ENCODE measurements around the gene AP4E1. TPM values are rescaled to one million over a fixed set of nuclear protein-coding genes. Genes with fewer than 3 reads are reported as not detected.
"Not testable (repeated sequence)": the region's sequence is repeated elsewhere in the genome, so short reads cannot be mapped to it uniquely, and the experiment has no call there.

AP4E1 gene
- total RNA-seq, 8 experiments from 2014 or later = 4.2 to 16.0 (median 8.9) TPM

- WGBS, 10 experiments = 78 to 100% (median 91%) methylated on average over 1 to 4 of the region's 4 CpGs
- Histone ChIP-seq H3K27ac (no peak overlapping the region), H3K4me3 (no peak overlapping the region), H3K4me1 (replicated peaks in 1 of 2) (peaks cover 0 to 3% of the 10 kb centered on the region in 2 donors)
- in situ Hi-C loops (cut with MboI; ENCODE audit: low pct_unique_long_range_greater_than_20kb in 2 of 9, low sequenced_read_pairs in 9 of 9, unreplicated experiment in 9 of 9) = no loop called here
- no peak for ATAC-seq (replicated peaks in 6 of 8)
These were observed 98.7 kb downstream of the AP4E1 start for GRCh38 chr15:51007131-51007666.

GRCh38 chr15:51011212-51011611, 102.7 kb downstream of the AP4E1 start:
- 17 to 100% (median 71%) methylated on average over 1 of the region's 1 CpG; no CpG with 5 or more reads in 4 of the 10 experiments for WGBS, 10 experiments
- H3K27ac ChIP-seq = no peak overlapping the region
- in situ Hi-C loops (cut with MboI; ENCODE audit: low pct_unique_long_range_greater_than_20kb in 2 of 9, low sequenced_read_pairs in 9 of 9, unreplicated experiment in 9 of 9) = no loop called here
- no peaks in the 10 kb centered on the region for H3K4me1 ChIP-seq (replicated peaks in 1 of 2)
- H3K4me3 ChIP-seq = no peak overlapping the region
- no peak for ATAC-seq (replicated peaks in 6 of 8)

GRCh38 chr15:51016615-51017014, 108.1 kb downstream of the AP4E1 start:
- in situ Hi-C loops (cut with MboI; ENCODE audit: low pct_unique_long_range_greater_than_20kb in 2 of 9, low sequenced_read_pairs in 9 of 9, unreplicated experiment in 9 of 9) = no loop called here
- H3K4me1 ChIP-seq (replicated peaks in 1 of 2) = no peaks in the 10 kb centered on the region
- no peak overlapping the region for H3K4me3 ChIP-seq
- no peak for ATAC-seq (replicated peaks in 6 of 8)
- H3K27ac ChIP-seq = no peak overlapping the region
- WGBS, 10 experiments = 44 to 100% (median 100%) methylated on average over 1 of the region's 1 CpG; no CpG with 5 or more reads in 3 of the 10 experiments

- ATAC-seq (replicated peaks in 6 of 8) = no peak
These were observed 113.7 kb downstream of the AP4E1 start for GRCh38 chr15:51022206-51022605.

GRCh38 chr15:51023499-51023898, 115.0 kb downstream of the AP4E1 start:
- 67 to 80% methylated on average over 1 of the region's 1 CpG; no CpG with 5 or more reads in 8 of the 10 experiments for WGBS, 10 experiments
- in situ Hi-C loops (cut with MboI; ENCODE audit: low pct_unique_long_range_greater_than_20kb in 2 of 9, low sequenced_read_pairs in 9 of 9, unreplicated experiment in 9 of 9) = no loop called here
- H3K4me3 ChIP-seq = no peak overlapping the region
- no peaks in the 10 kb centered on the region for H3K4me1 ChIP-seq (replicated peaks in 1 of 2)
- H3K27ac ChIP-seq = no peak overlapping the region
- no peak for ATAC-seq (replicated peaks in 6 of 8)

More at GRCh38 chr15:51022206-51022605, 113.7 kb downstream of the AP4E1 start:
- in situ Hi-C loops (cut with MboI; ENCODE audit: low pct_unique_long_range_greater_than_20kb in 2 of 9, low sequenced_read_pairs in 9 of 9, unreplicated experiment in 9 of 9) = no loop called here
- Histone ChIP-seq H3K4me1 (replicated peaks in 1 of 2) (no peaks in the 10 kb centered on the region), H3K4me3 (no peak overlapping the region), H3K27ac (no peak overlapping the region)

GRCh38 chr15:51024735-51025453, 116.4 kb downstream of the AP4E1 start:
- WGBS, 10 experiments = 4 to 100% (median 60%) methylated on average over 1 to 4 of the region's 4 CpGs; no CpG with 5 or more reads in 2 of the 10 experiments
- in situ Hi-C loops (cut with MboI; ENCODE audit: low pct_unique_long_range_greater_than_20kb in 2 of 9, low sequenced_read_pairs in 9 of 9, unreplicated experiment in 9 of 9) = no loop called here
- Histone ChIP-seq H3K4me3 (no peak overlapping the region), H3K27ac (no peak overlapping the region), H3K4me1 (replicated peaks in 1 of 2) (no peaks in the 10 kb centered on the region)
- ATAC-seq (replicated peaks in 6 of 8) = peak in 3 of 8 experiments; percentile 23 to 96 (median 83)

- in situ Hi-C loops (cut with MboI; ENCODE audit: low pct_unique_long_range_greater_than_20kb in 2 of 9, low sequenced_read_pairs in 9 of 9, unreplicated experiment in 9 of 9) = no loop called here
- H3K4me3 ChIP-seq = no peak overlapping the region
- ATAC-seq (replicated peaks in 6 of 8) = no peak
- no peak overlapping the region for H3K27ac ChIP-seq
- H3K4me1 ChIP-seq (replicated peaks in 1 of 2) = no peaks in the 10 kb centered on the region
- 73 to 100% (median 81%) methylated on average over 1 to 3 of the region's 3 CpGs; no CpG with 5 or more reads in 3 of the 10 experiments for WGBS, 10 experiments
These were observed 117.0 kb downstream of the AP4E1 start for GRCh38 chr15:51025454-51025846.

- H3K27ac ChIP-seq = no peak overlapping the region
- H3K4me3 ChIP-seq = no peak overlapping the region
- 32 to 96% (median 82%) methylated on average over 1 to 4 of the region's 6 CpGs; no CpG with 5 or more reads in 2 of the 10 experiments for WGBS, 10 experiments
- H3K4me1 ChIP-seq (replicated peaks in 1 of 2) = no peaks in the 10 kb centered on the region
- ATAC-seq (replicated peaks in 6 of 8) = peak in 2 of 8 experiments; percentile 98
- in situ Hi-C loops (cut with MboI; ENCODE audit: low pct_unique_long_range_greater_than_20kb in 2 of 9, low sequenced_read_pairs in 9 of 9, unreplicated experiment in 9 of 9) = no loop called here
These were observed 122.3 kb downstream of the AP4E1 start for GRCh38 chr15:51030649-51031316.

GRCh38 chr15:51037474-51037873, 129.0 kb downstream of the AP4E1 start:
- WGBS, 10 experiments = 0 to 96% (median 64%) methylated on average over 1 to 2 of the region's 13 CpGs; no CpG with 5 or more reads in 2 of the 10 experiments
- peaks cover 8 to 18% of the 10 kb centered on the region in 2 donors for H3K4me1 ChIP-seq (replicated peaks in 1 of 2)
- H3K4me3 ChIP-seq = peak overlapping the region; percentile 45 to 63 (median 55)
- in situ Hi-C loops (cut with MboI; ENCODE audit: low pct_unique_long_range_greater_than_20kb in 2 of 9, low sequenced_read_pairs in 9 of 9, unreplicated experiment in 9 of 9) = not testable (repeated sequence)
- H3K27ac ChIP-seq = peak overlapping the region; percentile 91 to 94
- peak in 1 of 8 experiments; percentile 47 for ATAC-seq (replicated peaks in 6 of 8)

GRCh38 chr15:51038162-51038973, 129.9 kb downstream of the AP4E1 start:
- peak overlapping the region; percentile 45 to 63 (median 55) for H3K4me3 ChIP-seq
- in situ Hi-C loops (cut with MboI; ENCODE audit: low pct_unique_long_range_greater_than_20kb in 2 of 9, low sequenced_read_pairs in 9 of 9, unreplicated experiment in 9 of 9) = no loop called here

GRCh38 chr15:51038974-51039319, 130.5 kb downstream of the AP4E1 start:
- peaks cover 8 to 18% of the 10 kb centered on the region in 2 donors for H3K4me1 ChIP-seq (replicated peaks in 1 of 2)
- ATAC-seq (replicated peaks in 6 of 8) = peak in 5 of 8 experiments; percentile 10 to 54 (median 44)
- WGBS, 10 experiments = no CpG with 5 or more reads among the region's 2 CpGs
- in situ Hi-C loops (cut with MboI; ENCODE audit: low pct_unique_long_range_greater_than_20kb in 2 of 9, low sequenced_read_pairs in 9 of 9, unreplicated experiment in 9 of 9) = no loop called here
- peak overlapping the region; percentile 14 to 63 (median 51) for H3K4me3 ChIP-seq
- peak overlapping the region in 1 of 2 donors; percentile 42 for H3K27ac ChIP-seq

More at GRCh38 chr15:51038162-51038973, 129.9 kb downstream of the AP4E1 start:
- peaks cover 8 to 18% of the 10 kb centered on the region in 2 donors for H3K4me1 ChIP-seq (replicated peaks in 1 of 2)
- 20 to 70% (median 50%) methylated on average over 2 to 5 of the region's 7 CpGs; no CpG with 5 or more reads in 6 of the 10 experiments for whole genome bisulfite sequencing, 10 experiments
- H3K27ac ChIP-seq = peak overlapping the region; percentile 91 to 94
- peak in 7 of 8 experiments; percentile 15 to 83 (median 73) for ATAC-seq (replicated peaks in 6 of 8)

GRCh38 chr15:51044037-51044727, 135.7 kb downstream of the AP4E1 start:
- no peak overlapping the region for H3K27ac ChIP-seq
- ATAC-seq (replicated peaks in 6 of 8) = no peak
- in situ Hi-C loops (cut with MboI; ENCODE audit: low pct_unique_long_range_greater_than_20kb in 2 of 9, low sequenced_read_pairs in 9 of 9, unreplicated experiment in 9 of 9) = no loop called here
- peaks cover 11 to 28% of the 10 kb centered on the region in 2 donors for H3K4me1 ChIP-seq (replicated peaks in 1 of 2)
- WGBS, 10 experiments = 11 to 86% (median 62%) methylated on average over 1 to 4 of the region's 4 CpGs
- H3K4me3 ChIP-seq = no peak overlapping the region

All from motor neuron (in vitro differentiated cells).